Fibroblast of skin of scalp (primary cell): ENCODE data around the gene HOXA1.

Source experiments
- DNase-seq: peaks from one replicate; pipeline ENCODE4 v3.0.0-alpha.2; 2013

Gene HOXA1

GRCh38 chr7:27131390-27131819 lies 35.6 kb upstream of the HOXA1 start:
- no peak for DNase-seq

GRCh38 chr7:27130540-27131389 lies 35.0 kb upstream of the HOXA1 start, which contains the start of gene HOXA4:
TSS of gene HOXA4 (minus strand) at chr7:27130757. CDS start at chr7:27130733, 24 bp downstream.
- DNase-seq = peak; percentile 27

- DNase-seq = no peak
Measured at GRCh38 chr7:27129729-27130539, 34.1 kb upstream of the HOXA1 start.

- DNase-seq = no peak
Measured at GRCh38 chr7:27128776-27129728, 33.3 kb upstream of the HOXA1 start.

GRCh38 chr7:27128034-27128433 lies 32.2 kb upstream of the HOXA1 start:
- no peak for DNase-seq

GRCh38 chr7:27126596-27127327 lies 31.0 kb upstream of the HOXA1 start:
- DNase-seq = no peak

GRCh38 chr7:27125986-27126394 lies 30.2 kb upstream of the HOXA1 start:
- no peak for DNase-seq

- DNase-seq = no peak
Measured at GRCh38 chr7:27124902-27125689, 29.3 kb upstream of the HOXA1 start.

- peak; percentile 24 for DNase-seq
Measured at GRCh38 chr7:27124096-27124901, 28.5 kb upstream of the HOXA1 start.

- no peak for DNase-seq
Measured at GRCh38 chr7:27123477-27124053, 27.8 kb upstream of the HOXA1 start.

- DNase-seq = no peak
Measured at GRCh38 chr7:27123007-27123476, 27.2 kb upstream of the HOXA1 start.

- DNase-seq = no peak
Measured at GRCh38 chr7:27122077-27122910, 26.5 kb upstream of the HOXA1 start.

GRCh38 chr7:27121684-27122076 lies 25.9 kb upstream of the HOXA1 start:
- DNase-seq = no peak

- no peak for DNase-seq
Measured at GRCh38 chr7:27119412-27119911, 23.7 kb upstream of the HOXA1 start.

GRCh38 chr7:27118580-27118979 lies 22.8 kb upstream of the HOXA1 start:
- no peak for DNase-seq

- no peak for DNase-seq
Measured at GRCh38 chr7:27117887-27118491, 22.2 kb upstream of the HOXA1 start.

GRCh38 chr7:27116962-27117886 lies 21.4 kb upstream of the HOXA1 start:
- no peak for DNase-seq
